ENCODE results near the gene UBA1.

DNA sequence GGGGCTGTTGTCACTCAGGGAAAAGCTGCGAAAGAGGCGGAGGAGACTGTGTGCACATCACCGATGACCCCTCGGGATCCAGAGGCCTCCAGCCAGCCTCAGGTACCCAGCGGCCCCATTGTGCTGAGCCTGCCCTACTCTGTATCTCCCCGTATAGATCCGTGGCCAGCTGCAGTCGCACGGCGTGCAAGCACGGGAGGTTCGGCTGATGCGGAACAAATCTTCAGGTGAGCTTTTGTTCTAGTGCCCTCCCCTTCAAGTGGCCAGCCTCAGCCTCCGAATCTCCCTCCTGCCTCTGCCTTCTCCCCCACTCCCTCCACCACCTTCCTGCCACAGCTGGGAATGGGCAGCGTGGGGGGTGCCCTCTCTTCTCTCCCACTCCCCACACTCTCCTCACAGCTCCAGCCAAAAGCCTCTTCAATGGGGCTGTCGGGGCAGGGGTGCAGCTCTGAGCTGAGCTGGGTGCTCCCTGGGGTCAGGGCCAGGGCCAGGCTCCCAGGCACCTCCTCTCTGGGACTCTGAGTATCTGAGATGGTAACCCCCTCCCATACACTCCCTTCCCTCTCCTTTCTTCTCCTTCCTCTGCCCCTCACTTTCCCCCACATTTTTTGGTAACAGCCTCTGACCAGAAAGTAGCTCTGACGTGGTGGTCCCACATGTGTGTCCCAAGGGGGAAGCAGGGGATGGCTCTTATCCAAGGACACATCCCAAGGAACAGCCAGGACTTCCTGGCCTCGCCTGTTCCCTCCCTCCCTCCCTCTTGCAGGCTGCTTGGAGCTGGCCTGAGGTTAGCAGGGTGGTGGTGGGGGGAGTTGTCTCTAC is 20.4 kb upstream of the UBA1 start:
- TF ChIP-seq POLR2A (IDR thresholded peaks at IDR 0.05) (no peak), EP300 (IDR thresholded peaks at IDR 0.05) (no peak)
- TF ChIP-seq, protein P1, sequence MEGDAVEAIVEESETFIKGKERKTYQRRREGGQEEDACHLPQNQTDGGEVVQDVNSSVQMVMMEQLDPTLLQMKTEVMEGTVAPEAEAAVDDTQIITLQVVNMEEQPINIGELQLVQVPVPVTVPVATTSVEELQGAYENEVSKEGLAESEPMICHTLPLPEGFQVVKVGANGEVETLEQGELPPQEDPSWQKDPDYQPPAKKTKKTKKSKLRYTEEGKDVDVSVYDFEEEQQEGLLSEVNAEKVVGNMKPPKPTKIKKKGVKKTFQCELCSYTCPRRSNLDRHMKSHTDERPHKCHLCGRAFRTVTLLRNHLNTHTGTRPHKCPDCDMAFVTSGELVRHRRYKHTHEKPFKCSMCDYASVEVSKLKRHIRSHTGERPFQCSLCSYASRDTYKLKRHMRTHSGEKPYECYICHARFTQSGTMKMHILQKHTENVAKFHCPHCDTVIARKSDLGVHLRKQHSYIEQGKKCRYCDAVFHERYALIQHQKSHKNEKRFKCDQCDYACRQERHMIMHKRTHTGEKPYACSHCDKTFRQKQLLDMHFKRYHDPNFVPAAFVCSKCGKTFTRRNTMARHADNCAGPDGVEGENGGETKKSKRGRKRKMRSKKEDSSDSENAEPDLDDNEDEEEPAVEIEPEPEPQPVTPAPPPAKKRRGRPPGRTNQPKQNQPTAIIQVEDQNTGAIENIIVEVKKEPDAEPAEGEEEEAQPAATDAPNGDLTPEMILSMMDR (IDR thresholded peaks at IDR 0.05), result no peak
